COLO668 (cell line): ENCODE data around the gene ERGIC1.
"Not testable (repeated sequence)": the region's sequence is repeated elsewhere in the genome, so short reads cannot be mapped to it uniquely, and the experiment has no call there.

Source experiments
- DNase-seq: peaks from one replicate; lab custom pipeline; 2025; ENCODE audit not compliant: unreplicated experiment; lab: John Stamatoyannopoulos, UW

ERGIC1 gene

DNA sequence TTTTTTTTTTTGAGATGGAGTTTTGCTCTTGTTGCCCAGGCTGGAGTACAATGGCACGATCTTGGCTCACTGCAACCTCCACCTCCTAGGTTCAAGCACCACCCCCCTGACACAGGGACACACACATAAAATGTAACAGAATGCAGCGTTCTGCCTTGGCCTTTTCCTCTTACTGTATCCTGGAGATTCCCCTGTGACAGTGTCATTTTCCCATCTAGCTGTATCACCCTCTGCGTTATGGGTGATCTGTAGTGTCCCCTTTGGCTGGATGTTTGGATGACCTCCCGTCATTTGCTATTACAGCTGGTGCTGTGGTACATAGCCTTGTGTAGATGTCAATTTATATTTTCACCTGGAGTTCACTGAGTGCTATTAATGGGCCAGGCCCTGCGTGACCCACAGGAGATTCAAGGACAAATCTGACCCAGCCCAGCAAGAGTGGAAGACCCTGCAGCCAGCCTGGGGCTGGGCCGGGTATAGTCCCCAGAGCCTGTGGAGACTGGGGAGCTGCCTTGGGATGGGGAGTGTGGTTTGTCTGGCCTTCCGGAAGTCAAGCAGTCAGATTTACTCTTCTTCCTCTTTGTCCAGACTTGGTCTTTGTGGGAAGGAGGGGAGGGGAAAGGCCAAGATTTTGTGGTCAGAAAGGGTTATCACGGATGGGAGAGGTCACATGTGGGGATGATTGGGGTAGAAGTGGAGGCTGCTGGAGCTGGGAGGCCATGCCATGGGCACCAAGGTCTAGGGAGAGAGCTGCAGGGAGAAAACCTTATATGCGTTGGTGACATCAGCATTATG is 43.6 kb downstream of the ERGIC1 start:
- no peak for DNase-seq

DNA sequence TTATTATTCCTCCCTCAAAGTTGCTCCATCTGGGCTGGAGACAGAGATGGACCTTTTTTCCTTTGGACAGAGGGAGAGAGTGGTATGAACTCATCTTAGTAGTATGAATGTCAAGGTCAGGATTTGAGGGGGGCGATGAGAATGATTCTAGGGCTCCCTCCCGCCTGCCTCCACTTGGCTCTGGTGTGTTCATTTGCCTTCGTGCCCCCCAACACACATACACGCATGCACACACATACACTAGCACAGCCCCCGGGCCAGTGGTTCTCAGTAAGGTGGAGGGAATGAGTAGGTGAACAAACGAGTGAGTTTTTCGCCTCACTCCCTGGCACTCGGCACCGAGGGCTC is 44.5 kb downstream of the ERGIC1 start:
- no peak for DNase-seq

- no peak for DNase-seq
Observed at GRCh38 chr5:172878933-172879752, 45.1 kb downstream of the ERGIC1 start.

- no peak for DNase-seq
Observed at GRCh38 chr5:172881691-172882370, 47.8 kb downstream of the ERGIC1 start.

DNA sequence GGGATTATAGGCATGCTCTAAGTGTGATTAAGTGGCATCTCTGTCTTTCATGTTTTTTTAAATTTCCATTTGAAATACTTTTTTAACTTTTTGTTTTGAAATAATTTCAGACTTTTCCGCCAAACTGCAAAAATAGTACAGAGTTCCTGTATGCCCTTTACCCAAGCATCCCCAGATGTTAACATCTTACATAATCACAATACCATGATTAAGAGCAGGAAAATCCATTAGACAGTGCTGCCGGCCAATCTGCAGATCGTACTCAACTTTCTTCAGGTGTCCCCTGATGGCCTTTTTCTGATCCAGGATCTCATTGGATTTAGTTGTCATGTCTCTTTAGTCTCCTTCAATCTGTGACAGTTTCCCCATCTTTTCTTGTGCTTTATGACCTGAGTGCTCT is 49.0 kb downstream of the ERGIC1 start:
- DNase-seq = no peak

GRCh38 chr5:172885597-172886340 is 51.7 kb downstream of the ERGIC1 start:
- no peak for DNase-seq

- DNase-seq = no peak
Observed at GRCh38 chr5:172886476-172886875, 52.4 kb downstream of the ERGIC1 start.

DNA sequence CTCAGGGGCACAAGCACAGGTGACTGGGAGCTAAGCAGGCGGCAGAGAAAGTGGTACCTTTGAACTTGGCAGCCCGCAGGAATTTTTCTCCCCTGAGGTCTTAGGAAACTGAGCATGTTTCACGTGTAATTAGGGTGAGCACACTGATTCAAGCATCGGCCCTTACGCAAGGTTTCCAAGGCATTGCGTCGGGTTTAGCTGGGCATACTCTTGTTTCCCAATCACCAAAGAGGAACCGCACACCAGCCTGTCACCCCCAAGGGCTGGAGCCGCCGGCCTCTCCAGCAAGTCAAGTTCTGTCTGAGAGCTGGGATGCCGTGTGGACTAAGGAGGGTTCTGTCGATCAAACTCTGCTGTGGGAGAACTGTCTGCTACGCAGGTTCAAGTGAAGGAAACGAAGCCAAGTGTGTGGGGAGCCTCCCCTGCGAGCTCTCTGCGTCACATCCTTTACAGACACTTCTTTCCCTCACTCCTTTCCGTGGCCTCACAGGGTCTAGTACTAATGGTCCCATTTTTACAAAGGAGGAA is 53.0 kb downstream of the ERGIC1 start:
- DNase-seq = no peak

GRCh38 chr5:172887692-172888091 is 53.6 kb downstream of the ERGIC1 start:
- DNase-seq = no peak

DNA sequence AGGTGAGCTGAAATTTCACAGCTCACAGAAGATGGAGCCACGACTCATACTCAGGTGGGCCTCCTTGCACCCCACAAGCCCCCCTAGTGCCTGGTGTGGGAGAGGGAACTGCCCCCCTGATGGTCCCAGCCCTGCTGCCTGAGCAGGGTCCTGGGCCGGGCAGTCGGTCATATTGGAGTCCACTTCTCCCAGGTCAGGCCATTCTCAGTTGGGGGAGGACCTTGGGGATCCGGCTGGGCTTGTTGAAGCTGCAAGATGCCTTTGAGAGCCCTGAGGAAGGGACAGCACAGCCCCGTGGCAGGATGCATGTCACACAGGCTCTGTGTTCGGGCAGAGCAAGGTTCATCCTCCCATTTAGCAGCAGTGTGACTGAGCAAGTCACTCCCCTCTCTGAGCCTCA is 56.6 kb downstream of the ERGIC1 start:
- DNase-seq = no peak

- no peak for DNase-seq
Observed at GRCh38 chr5:172891716-172892421, 57.8 kb downstream of the ERGIC1 start.

DNA sequence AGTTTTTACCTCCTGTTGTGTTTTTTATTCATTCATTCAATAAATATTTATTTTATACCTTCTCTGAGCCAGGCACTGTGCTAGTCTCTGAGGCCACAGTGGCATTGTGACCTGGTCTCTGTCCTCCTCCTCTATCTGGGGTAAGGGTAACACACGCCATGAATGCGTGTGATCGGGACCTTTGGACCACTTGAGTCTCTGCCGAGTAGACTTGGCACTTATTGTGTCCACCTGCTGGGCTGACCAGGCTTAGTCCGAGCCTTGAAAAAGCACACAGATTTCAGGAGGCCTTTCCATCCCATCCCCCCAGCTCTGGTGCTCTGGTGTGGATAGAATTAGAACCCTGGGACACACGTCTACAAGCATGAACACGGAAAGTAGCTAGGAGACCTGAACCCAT is 58.7 kb downstream of the ERGIC1 start:
- no peak for DNase-seq

- DNase-seq = no peak
Observed at GRCh38 chr5:172894767-172895388, 60.8 kb downstream of the ERGIC1 start.

- no peak for DNase-seq
Observed at GRCh38 chr5:172895549-172895948, 61.5 kb downstream of the ERGIC1 start.

DNA sequence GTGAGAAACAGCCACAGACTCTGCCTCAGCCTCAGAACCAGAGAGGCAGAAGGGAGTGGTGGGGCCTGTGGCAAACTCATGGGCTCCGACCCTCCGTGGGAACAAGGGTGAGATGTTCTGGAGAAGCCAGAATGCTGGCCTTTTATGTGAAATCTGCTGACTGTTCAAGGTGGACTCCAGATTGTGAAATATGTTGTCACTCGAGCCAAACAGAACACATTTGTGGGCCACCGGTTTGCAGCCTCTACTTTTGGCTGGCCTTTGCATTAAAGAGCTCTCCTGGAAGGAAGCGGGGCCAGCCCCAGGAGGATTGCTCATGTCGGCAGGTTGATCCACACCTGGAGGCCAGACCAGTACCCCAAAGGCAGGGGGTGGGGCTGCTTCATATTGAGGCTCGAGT is 62.4 kb downstream of the ERGIC1 start:
- no peak for DNase-seq

GRCh38 chr5:172897067-172897466 is 63.0 kb downstream of the ERGIC1 start:
- not testable (repeated sequence) for DNase-seq

DNA sequence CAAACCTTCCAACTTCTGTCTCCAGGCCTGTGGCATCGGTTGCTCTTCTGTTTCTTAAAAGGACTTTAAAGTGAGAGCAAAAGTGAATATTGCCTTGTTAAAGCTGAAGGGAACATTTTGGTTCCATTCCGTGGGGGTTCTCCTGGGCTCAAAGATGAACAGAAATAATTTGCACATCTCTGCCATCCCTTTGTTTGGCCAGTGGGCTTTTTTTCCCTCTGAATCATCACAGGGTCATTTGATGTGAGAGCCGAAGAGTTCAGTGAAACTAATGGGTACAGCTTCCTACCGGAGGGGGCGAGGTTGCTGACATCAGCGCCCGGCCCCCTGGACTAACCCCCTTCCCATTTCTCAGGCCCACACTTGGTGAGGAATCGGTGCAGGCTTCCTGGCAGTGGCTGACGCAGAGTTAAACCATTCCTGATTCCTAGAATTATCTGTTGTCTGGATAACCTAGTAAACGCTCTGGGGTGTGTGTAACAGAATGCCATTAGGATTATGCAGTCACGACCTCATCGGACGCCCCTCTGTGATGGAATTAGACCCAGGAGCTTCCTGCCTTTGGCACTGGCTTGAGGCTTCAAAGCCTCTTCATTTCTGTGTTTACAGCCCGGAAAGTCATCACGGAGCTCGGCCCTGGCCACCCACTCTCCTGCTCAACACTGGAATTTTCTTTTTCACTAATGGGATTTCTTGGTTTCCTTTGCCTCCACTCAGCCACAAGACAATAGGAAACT is 63.6 kb downstream of the ERGIC1 start:
- no peak for DNase-seq

DNA sequence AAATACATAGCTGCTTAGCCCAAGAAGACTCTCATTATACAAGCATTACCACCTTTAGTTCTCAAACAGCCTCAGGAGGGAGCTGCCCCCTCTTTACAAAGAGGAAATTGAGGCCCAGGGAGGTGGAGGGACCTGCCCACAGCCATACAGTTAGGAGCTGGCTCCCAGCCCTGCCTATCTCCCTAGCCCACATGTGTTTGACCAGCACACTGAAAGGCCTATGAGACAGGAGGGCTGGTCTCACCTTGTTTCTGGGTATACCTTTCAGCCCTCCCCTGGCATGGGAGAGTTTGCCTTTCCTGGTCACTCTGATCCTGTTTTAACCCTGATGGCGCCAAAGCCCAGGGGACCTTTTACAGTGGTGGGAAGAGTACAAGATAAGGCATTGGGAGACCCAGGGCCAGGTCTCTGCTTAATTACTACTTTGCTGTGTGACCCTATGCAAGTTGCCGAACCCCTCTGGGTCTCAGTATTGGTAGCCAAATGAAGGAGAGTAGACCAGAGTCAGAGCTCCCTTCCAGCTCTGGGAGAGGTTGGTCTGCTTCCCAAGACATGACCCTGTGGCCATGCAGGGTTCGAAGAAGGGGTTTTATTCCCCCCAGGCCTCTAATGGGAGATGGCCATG is 64.3 kb downstream of the ERGIC1 start:
- DNase-seq = no peak
